H1 (cell line): ENCODE results near the gene EME2. TPM values are rescaled to one million over a fixed set of nuclear protein-coding genes. Genes with fewer than 3 reads are reported as not detected.

Experiments used
- CTCF ChIA-PET: fragments of 300-600 bp; sonication (Branson Sonifier 250); formaldehyde crosslinking; loops from one replicate; lab custom pipeline; 2021; ENCODE audit not compliant: partially characterized antibody; lab: Charles Lee
- POLR2A ChIA-PET: fragments of 300-600 bp; sonication (Branson Sonifier 250); formaldehyde crosslinking; loops from one replicate; lab custom pipeline; 2021; ENCODE audit warnings: inconsistent platforms; ENCODE audit not compliant: partially characterized antibody; lab: Charles Lee
- DNase-seq, 2 experiments: peaks; one replicate each; pipeline versions ENCODE4 v3.0.0 to v3.0.0-alpha.2; 2010 to 2022; ENCODE audit warnings: low spot score in 2 of 2, low read depth in 1 of 2, mixed read lengths in 1 of 2
- FAIRE-seq: peaks from 2 replicates; lab custom pipeline; 2011; peaks lifted over from hg19 to GRCh38; lab: Jason Lieb, UNC
- H2AFZ ChIP-seq: 2 replicates; pipeline ENCODE4 v1.8.1; 2012; ENCODE audit warnings: low read length, inconsistent platforms
- H2AK5ac ChIP-seq: 2 replicates; pipeline ENCODE4 v1.6.1; 2013; ENCODE audit warnings: low read depth, low read length
- H2BK120ac ChIP-seq: replicated peaks from 2 replicates; pipeline ENCODE3; 2013; ENCODE audit warnings: low read depth, low read length, inconsistent platforms
- H2BK12ac ChIP-seq: 2 replicates; pipeline ENCODE4 v1.6.1; 2013; ENCODE audit warnings: low read depth, low read length
- H2BK15ac ChIP-seq: 2 replicates; pipeline ENCODE4 v1.6.1; 2013; ENCODE audit warnings: low read length
- H2BK20ac ChIP-seq: 2 replicates; pipeline ENCODE4 v1.6.1; 2013; ENCODE audit warnings: low read length
- H2BK5ac ChIP-seq: 2 replicates; pipeline ENCODE4 v1.6.1; 2013; ENCODE audit warnings: low read depth, low read length
- H3K14ac ChIP-seq: 2 replicates; pipeline ENCODE4 v1.6.1; 2013; ENCODE audit warnings: inconsistent platforms; ENCODE audit not compliant: insufficient read length
- H3K18ac ChIP-seq: 2 replicates; pipeline ENCODE4 v1.6.1; 2013; ENCODE audit warnings: low read length; ENCODE audit errors: extremely low read depth
- H3K23ac ChIP-seq: 2 replicates; pipeline ENCODE4 v1.6.1; 2013; ENCODE audit warnings: inconsistent platforms; ENCODE audit not compliant: insufficient read length
- H3K23me2 ChIP-seq: 2 replicates; pipeline ENCODE4 v1.6.1; 2013; ENCODE audit warnings: low read depth, low read length
- H3K27ac ChIP-seq: 2 replicates; pipeline ENCODE4 v1.6.1; 2011; ENCODE audit warnings: low read depth, low read length, inconsistent platforms
- H3K27me3 ChIP-seq, 4 experiments: replicated peaks in 1 of 4; 1 replicate in 1 of 4; 2 replicates in 3 of 4; pipeline versions ENCODE4 v1.6.1 to v1.8.1; 2011 to 2013; ENCODE audit warnings: low read length in 3 of 4, mild to moderate bottlenecking in 3 of 4, inconsistent platforms in 2 of 4, mixed read lengths in 2 of 4, moderate library complexity in 1 of 4; ENCODE audit not compliant: control insufficient read depth in 3 of 4, insufficient read depth in 3 of 4; ENCODE audit errors: extremely low read depth in 1 of 4
- H3K36me3 ChIP-seq, 4 experiments: 2 replicates each; pipeline versions ENCODE4 v1.6.1 to v1.8.1; 2011 to 2013; ENCODE audit warnings: mild to moderate bottlenecking in 4 of 4, low read length in 3 of 4, moderate library complexity in 2 of 4, control low read depth in 1 of 4, inconsistent platforms in 1 of 4; ENCODE audit not compliant: insufficient read depth in 4 of 4, control insufficient read depth in 2 of 4
- H3K4ac ChIP-seq: replicated peaks from 2 replicates; pipeline ENCODE3; 2013; ENCODE audit warnings: low read length, low read depth, mixed read lengths, inconsistent platforms; ENCODE audit not compliant: insufficient read length
- H3K4me1 ChIP-seq, 4 experiments: replicated peaks in 1 of 4; 1 replicate in 1 of 4; 2 replicates in 3 of 4; pipeline versions ENCODE4 v1.6.1 to v1.8.1; 2011 to 2013; ENCODE audit warnings: low read length in 3 of 4, inconsistent platforms in 2 of 4, mixed read lengths in 1 of 4; ENCODE audit not compliant: insufficient read depth in 4 of 4, control insufficient read depth in 3 of 4
- H3K4me2 ChIP-seq, 2 experiments: 2 replicates each; pipeline versions ENCODE4 v1.6.1 to v1.8.1; 2011 to 2013; ENCODE audit warnings: low read depth in 2 of 2, low read length in 2 of 2, control low read depth in 1 of 2, inconsistent platforms in 1 of 2, mild to moderate bottlenecking in 1 of 2; ENCODE audit not compliant: insufficient read depth in 1 of 2
- H3K4me3 ChIP-seq, 4 experiments: fragments of 200-600, 300-600 bp in 1 of 4; sonication (generic), shearing (Covaris generic), sonication (Bioruptor Twin) in 1 of 4; 2 replicates each; pipeline versions ENCODE4 v1.5.1 to v1.8.1; 2011 to 2016; ENCODE audit warnings: low read length in 4 of 4, low read depth in 3 of 4, control low read depth in 2 of 4, inconsistent platforms in 2 of 4, mild to moderate bottlenecking in 2 of 4, mixed read lengths in 1 of 4, moderate library complexity in 1 of 4; ENCODE audit not compliant: insufficient read depth in 2 of 4; ENCODE audit errors: extremely low read depth in 1 of 4
- H3K56ac ChIP-seq: replicated peaks from 2 replicates; pipeline ENCODE3; 2013; ENCODE audit warnings: low read depth, mild to moderate bottlenecking, mixed read lengths, low read length, inconsistent platforms; ENCODE audit not compliant: insufficient read length
- H3K79me1 ChIP-seq: 2 replicates; pipeline ENCODE4 v1.6.1; 2013; ENCODE audit warnings: low read depth, low read length, control low read depth
- H3K79me2 ChIP-seq, 2 experiments: 2 replicates each; pipeline versions ENCODE4 v1.6.1 to v1.8.1; 2012 to 2013; ENCODE audit warnings: low read length in 2 of 2, mild to moderate bottlenecking in 2 of 2, inconsistent platforms in 1 of 2; ENCODE audit not compliant: insufficient read depth in 2 of 2, control insufficient read depth in 1 of 2
- H3K9ac ChIP-seq, 4 experiments: replicated peaks in 1 of 4; 1 replicate in 1 of 4; 2 replicates in 3 of 4; pipeline versions ENCODE4 v1.6.1 to v1.8.1; 2011 to 2013; ENCODE audit warnings: low read depth in 3 of 4, low read length in 3 of 4, control low read depth in 2 of 4, mild to moderate bottlenecking in 2 of 4, moderate library complexity in 2 of 4, inconsistent platforms in 1 of 4; ENCODE audit errors: extremely low read depth in 1 of 4
- H3K9me3 ChIP-seq, 2 experiments: 2 replicates each; pipeline versions ENCODE4 v1.6.1 to v1.8.1; 2012 to 2013; ENCODE audit warnings: mild to moderate bottlenecking in 2 of 2, moderate library complexity in 2 of 2, control low read depth in 1 of 2, inconsistent platforms in 1 of 2, low read depth in 1 of 2, low read length in 1 of 2, mixed read lengths in 1 of 2; ENCODE audit not compliant: insufficient read depth in 2 of 2
- H4K20me1 ChIP-seq, 2 experiments: replicated peaks in 1 of 2; 2 replicates each; pipeline versions ENCODE3 to v1.8.1; 2011 to 2013; ENCODE audit warnings: inconsistent platforms in 2 of 2, low read length in 2 of 2, mild to moderate bottlenecking in 1 of 2; ENCODE audit not compliant: insufficient read depth in 2 of 2, control insufficient read depth in 1 of 2
- H4K5ac ChIP-seq: 2 replicates; pipeline ENCODE4 v1.6.1; 2013; ENCODE audit warnings: low read length, low read depth, mixed read lengths, inconsistent platforms; ENCODE audit not compliant: insufficient read length
- H4K8ac ChIP-seq: 2 replicates; pipeline ENCODE4 v1.8.0; 2013; ENCODE audit warnings: mild to moderate bottlenecking, moderate library complexity, low read length, inconsistent platforms; ENCODE audit not compliant: insufficient read depth; ENCODE audit errors: extremely low read depth
- H4K91ac ChIP-seq: replicated peaks from 2 replicates; pipeline ENCODE3; 2013; ENCODE audit warnings: low read length, mixed read lengths, inconsistent platforms; ENCODE audit not compliant: insufficient read length
- BRCA1 ChIP-seq: IDR thresholded peaks from 2 replicates; pipeline ENCODE4 v1.6.1; 2012; ENCODE audit warnings: low read depth, low read length, improper control_type of control experiment
- CEBPB ChIP-seq: IDR thresholded peaks from 2 replicates; pipeline ENCODE4 v1.6.1; 2012; ENCODE audit warnings: low read depth, low read length
- GABPA ChIP-seq: IDR thresholded peaks from 2 replicates; pipeline ENCODE4 v1.6.1; 2011; ENCODE audit warnings: mild to moderate bottlenecking, low read length, moderate library complexity, borderline replicate concordance; ENCODE audit not compliant: insufficient read depth
- HDAC2 ChIP-seq, 2 experiments: fragments of 300-600 bp in 1 of 2; sonication (generic) in 1 of 2; IDR thresholded peaks; 2 replicates each; pipeline ENCODE4 v1.6.1; 2011 to 2012; ENCODE audit warnings: low read depth in 2 of 2, low read length in 2 of 2, mild to moderate bottlenecking in 2 of 2, moderate library complexity in 2 of 2, borderline replicate concordance in 1 of 2, inconsistent platforms in 1 of 2
- KDM4A ChIP-seq: IDR thresholded peaks from one replicate; pipeline ENCODE4 v1.7.1; 2012; ENCODE audit warnings: low read depth, mild to moderate bottlenecking, moderate library complexity, low read length, inconsistent platforms; ENCODE audit not compliant: severe bottlenecking
- PHF8 ChIP-seq: fragments of 200-600 bp; sonication (generic); conservative IDR thresholded peaks from 2 replicates; pipeline ENCODE4 v1.7.1; 2012; ENCODE audit warnings: low read depth, mild to moderate bottlenecking, inconsistent platforms, low read length, moderate library complexity
- POLR2AphosphoS5 ChIP-seq: IDR thresholded peaks from 2 replicates; pipeline ENCODE4 v1.6.1; 2011; ENCODE audit warnings: low read depth, low read length
- RAD21 ChIP-seq, 2 experiments: IDR thresholded peaks in 1 of 2; conservative IDR thresholded peaks in 1 of 2; 2 replicates each; pipeline ENCODE4 v1.6.1; 2011; ENCODE audit warnings: low read depth in 2 of 2, low read length in 2 of 2, improper control_type of control experiment in 1 of 2, inconsistent platforms in 1 of 2, mild to moderate bottlenecking in 1 of 2, moderate library complexity in 1 of 2
- SIN3A ChIP-seq, 2 experiments: IDR thresholded peaks in 1 of 2; conservative IDR thresholded peaks in 1 of 2; 2 replicates each; pipeline ENCODE4 v1.6.1; 2011 to 2012; ENCODE audit warnings: low read length in 2 of 2, improper control_type of control experiment in 1 of 2, low read depth in 1 of 2, mild to moderate bottlenecking in 1 of 2
- SIX5 ChIP-seq: IDR thresholded peaks from 2 replicates; pipeline ENCODE4 v1.6.1; 2011; ENCODE audit warnings: mild to moderate bottlenecking, low read depth, low read length
- SP1 ChIP-seq: IDR thresholded peaks from 2 replicates; pipeline ENCODE4 v1.6.1; 2011; ENCODE audit warnings: low read depth, low read length
- TEAD4 ChIP-seq: IDR thresholded peaks from 2 replicates; pipeline ENCODE4 v1.6.1; 2012; ENCODE audit warnings: low read depth, low read length, inconsistent platforms, mixed read lengths
- WGBS, 2 experiments: shearing (Covaris generic) in 1 of 2; methylation state at CpG; one replicate each; pipeline versions ENCODE4 v1.1.6 to v1.1.7; 2013 to 2015; ENCODE audit warnings: low lambda C conversion rate in 2 of 2, mixed read lengths in 2 of 2, inconsistent platforms in 1 of 2, low coverage in 1 of 2, missing lambda C conversion rate in 1 of 2; ENCODE audit not compliant: insufficient replicate concordance in 2 of 2, insufficient coverage in 1 of 2, insufficient read length in 1 of 2; ENCODE audit errors: extremely low coverage in 1 of 2, missing lambda C conversion rate in 1 of 2; 5-methylcytosine and 5-hydroxymethylcytosine counted together
- polyA plus RNA-seq, 7 experiments: library from polyadenylated mRNA; depleted of rRNA in 3 of 7; stranded (reverse) in 5 of 7; unstranded in 2 of 7; fragments of >200 nt in 5 of 7; fragments of 200-250 nt in 2 of 7; gene quantifications; 1 replicate in 5 of 7; 2 replicates in 1 of 7; 4 replicates in 1 of 7; pipeline versions ENCODE4 v1.2.1 to v1.2.3, GENCODE V29; 2011 to 2013; ENCODE audit warnings: missing spikeins in 2 of 7, mixed read lengths in 2 of 7
- total RNA-seq: library from RNA; stranded (reverse); fragmentation: NEBNext Ultra II Directional; extraction: Animal tissue kit (Norgen Biotek cat#: 25700); gene quantifications from 2 replicates; pipeline ENCODE4 v1.2.1, GENCODE V29; 2021

EME2 gene
- total and polyA plus RNA-seq, 2 of the 8 experiments (the other 6 are each of a cell fraction or from before 2014, with no cell fraction given): 13.1 to 19.7 TPM

DNA sequence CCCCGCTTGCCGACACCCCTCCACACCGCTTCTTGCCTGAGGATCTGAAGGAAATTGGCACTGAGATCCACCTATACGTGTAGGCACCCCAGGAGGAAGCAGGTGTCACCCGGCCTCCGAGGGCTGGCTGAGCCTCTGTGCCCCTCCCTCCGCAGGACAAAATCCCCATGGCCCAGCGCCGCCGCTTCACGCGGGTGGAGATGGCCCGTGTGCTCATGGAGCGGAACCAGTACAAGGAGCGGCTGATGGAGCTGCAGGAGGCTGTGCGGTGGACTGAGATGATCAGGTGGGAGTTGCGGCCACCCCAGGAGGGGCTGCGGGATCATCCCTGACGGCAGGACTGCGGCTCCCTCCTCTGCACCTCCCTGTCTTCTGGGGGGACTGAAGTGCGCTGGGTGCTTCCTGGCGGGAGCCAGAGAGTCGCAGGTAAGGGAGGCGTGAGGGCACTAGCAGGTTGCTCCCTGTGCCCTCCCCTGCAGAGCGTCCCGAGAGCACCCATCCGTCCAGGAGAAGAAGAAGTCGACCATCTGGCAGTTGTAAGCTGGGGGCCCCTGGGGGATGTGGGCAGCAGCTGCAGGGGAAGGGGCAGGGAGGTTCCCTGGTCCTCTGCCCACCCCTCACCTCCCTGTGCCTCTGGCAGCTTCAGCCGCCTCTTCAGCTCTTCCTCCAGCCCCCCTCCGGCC, 10.3 kb upstream of the EME2 start:
- Histone ChIP-seq H2BK15ac (no peak overlapping the region), H3K56ac (no peak overlapping the region), H3K4ac (no peak overlapping the region), H3K79me1 (no peaks in the 10 kb centered on the region), H4K20me1 (peaks cover 1 to 10% of the 10 kb centered on the region in 2 experiments), H3K9ac (no peak overlapping the region; a peak in 2 of 7 replicates), H4K91ac (no peak overlapping the region), H2BK20ac (no peak overlapping the region), H3K79me2 (no peaks in the 10 kb centered on the region; a peak in 1 of 4 replicates), H3K23me2 (no peaks in the 10 kb centered on the region; the same call in 1 of the 2 replicates), H3K36me3 (peaks cover 2 to 23% (median 7%) of the 10 kb centered on the region in 4 experiments; a peak in 4 of 8 replicates)
- 93% methylated on average over 23 of the region's 30 CpGs; no CpG with 5 or more reads in 1 of the 2 experiments for WGBS, 2 experiments
- no peak for DNase-seq
- TF ChIP-seq BRCA1 (no peak), RAD21 (IDR thresholded peaks at IDR 0.05 in 1 of 2, conservative IDR thresholded peaks at IDR 0.05 in 1 of 2; ENCODE audit: low read depth in 2 of 2, low read length in 2 of 2) (no peak), HDAC2 (IDR thresholded peaks at IDR 0.05; ENCODE audit: borderline replicate concordance in 1 of 2, low read depth in 2 of 2, low read length in 2 of 2) (no peak), GABPA (no peak), KDM4A (no peak), SIX5 (no peak), POLR2AphosphoS5 (no peak), CEBPB (no peak), SIN3A (conservative IDR thresholded peaks at IDR 0.05 in 1 of 2, IDR thresholded peaks at IDR 0.05 in 1 of 2; ENCODE audit: low read depth in 1 of 2, low read length in 2 of 2) (no peak), PHF8 (no peak), SP1 (no peak), TEAD4 (no peak)
- TF ChIP-seq, all 59 proteins: peak for 0
- Histone ChIP-seq H3K4me3 (no peak overlapping the region), H3K23ac (no peak overlapping the region), H3K9me3 (no peaks in the 10 kb centered on the region; a peak in 1 of 4 replicates), H3K14ac (no peak overlapping the region), H2BK5ac (no peak overlapping the region), H4K8ac (no peak overlapping the region), H2BK120ac (no peak overlapping the region), H4K5ac (no peak overlapping the region), H3K4me2 (no peak overlapping the region), H3K27me3 (no peaks in the 10 kb centered on the region; a peak in 1 of 7 replicates), H2AK5ac (no peak overlapping the region), H3K18ac (no peak overlapping the region), H3K4me1 (peaks cover 0 to 13% (median 7%) of the 10 kb centered on the region in 4 experiments; a peak in 5 of 7 replicates), H2BK12ac (no peak overlapping the region), H3K27ac (no peak overlapping the region), H2AFZ (no peak overlapping the region)
- ChIA-PET POLR2A (interaction anchor here (0.9 to 13.5 kb wide), 6 partner anchors 8 to 203 kb away, joined by 3 to 246 read pairs (median 10); partner anchors contain the start of genes EME2, MRPS34, NUBP2 and RPS2), CTCF (interaction anchor here (0.7 to 3.3 kb wide), 5 partner anchors 12 to 57 kb away, joined by 3 to 21 read pairs (median 13); partner anchors contain the start of gene MAPK8IP3)
- FAIRE-seq: no peak
